H9 (cell line): Measurements from ENCODE around the gene LPIN2. TPM values are rescaled to one million over a fixed set of nuclear protein-coding genes. Genes with fewer than 3 reads are reported as not detected.

Experiments
- DNase-seq: peaks from one replicate; pipeline ENCODE4 v3.0.0-alpha.2; 2017
- H2AFZ ChIP-seq: one replicate; pipeline ENCODE4 v1.6.1; 2013; ENCODE audit warnings: mild to moderate bottlenecking, low read length, control low read depth, moderate library complexity
- H2AK5ac ChIP-seq: 2 replicates; pipeline ENCODE4 v1.6.1; 2013; ENCODE audit warnings: low read length, control low read depth, mixed read lengths; ENCODE audit not compliant: insufficient read length
- H2BK120ac ChIP-seq: one replicate; pipeline ENCODE4 v1.6.1; 2013; ENCODE audit warnings: low read depth, mild to moderate bottlenecking, low read length, control low read depth, inconsistent platforms; ENCODE audit not compliant: poor library complexity, severe bottlenecking
- H2BK12ac ChIP-seq: 2 replicates; pipeline ENCODE4 v1.6.1; 2013; ENCODE audit warnings: low read length, control low read depth, mixed read lengths, low read depth; ENCODE audit not compliant: insufficient read length
- H2BK15ac ChIP-seq: 2 replicates; pipeline ENCODE4 v1.6.1; 2013; ENCODE audit warnings: low read depth, low read length, control low read depth
- H2BK20ac ChIP-seq: one replicate; pipeline ENCODE4 v1.6.1; 2013; ENCODE audit warnings: low read depth, mild to moderate bottlenecking, low read length, control low read depth, inconsistent platforms; ENCODE audit not compliant: poor library complexity, severe bottlenecking
- H2BK5ac ChIP-seq: 2 replicates; pipeline ENCODE4 v1.6.1; 2013; ENCODE audit warnings: low read length, control low read depth, mixed read lengths; ENCODE audit not compliant: insufficient read length
- H3K14ac ChIP-seq: 2 replicates; pipeline ENCODE4 v1.6.1; 2013; ENCODE audit warnings: low read length, control low read depth; ENCODE audit not compliant: insufficient read depth
- H3K18ac ChIP-seq: 2 replicates; pipeline ENCODE4 v1.6.1; 2013; ENCODE audit warnings: low read depth, mild to moderate bottlenecking, mixed read lengths, low read length, control low read depth; ENCODE audit not compliant: insufficient read length
- H3K23ac ChIP-seq: 2 replicates; pipeline ENCODE4 v1.6.1; 2013; ENCODE audit warnings: low read length, control low read depth, mixed read lengths, low read depth; ENCODE audit not compliant: insufficient read length
- H3K23me2 ChIP-seq: 2 replicates; pipeline ENCODE4 v1.6.1; 2013; ENCODE audit warnings: low read depth, mild to moderate bottlenecking, mixed read lengths, low read length, control low read depth; ENCODE audit not compliant: insufficient read length, poor library complexity, severe bottlenecking
- H3K27ac ChIP-seq: 2 replicates; pipeline ENCODE4 v1.5.1; 2013; ENCODE audit warnings: low read length, control low read depth, mixed read lengths, low read depth; ENCODE audit not compliant: insufficient read length
- H3K27me3 ChIP-seq: 2 replicates; pipeline ENCODE4 v1.6.1; 2013; ENCODE audit warnings: low read length, control low read depth, inconsistent platforms; ENCODE audit not compliant: insufficient read depth
- H3K4ac ChIP-seq: 2 replicates; pipeline ENCODE4 v1.6.1; 2013; ENCODE audit warnings: low read depth, mild to moderate bottlenecking, control low read depth, inconsistent platforms, low read length, moderate library complexity
- H3K4me1 ChIP-seq: 2 replicates; pipeline ENCODE4 v1.6.1; 2013; ENCODE audit warnings: low read length, control low read depth, inconsistent platforms; ENCODE audit not compliant: insufficient read depth
- H3K4me2 ChIP-seq: 2 replicates; pipeline ENCODE4 v1.6.1; 2013; ENCODE audit warnings: low read length, control low read depth, mixed read lengths; ENCODE audit not compliant: insufficient read length, insufficient read depth
- H3K56ac ChIP-seq: 2 replicates; pipeline ENCODE4 v1.6.1; 2013; ENCODE audit warnings: low read depth, mild to moderate bottlenecking, mixed read lengths, low read length, control low read depth; ENCODE audit not compliant: insufficient read length
- H3K79me1 ChIP-seq: 2 replicates; pipeline ENCODE4 v1.6.1; 2013; ENCODE audit warnings: low read depth, mild to moderate bottlenecking, moderate library complexity, low read length, control low read depth, inconsistent platforms; ENCODE audit not compliant: insufficient read depth, poor library complexity, severe bottlenecking
- H3K79me2 ChIP-seq: 2 replicates; pipeline ENCODE4 v1.6.1; 2013; ENCODE audit warnings: low read length, control low read depth, inconsistent platforms; ENCODE audit not compliant: insufficient read depth
- H3K9ac ChIP-seq: 2 replicates; pipeline ENCODE4 v1.6.1; 2013; ENCODE audit warnings: low read length, control low read depth, mixed read lengths; ENCODE audit not compliant: insufficient read length; ENCODE audit errors: extremely low read depth
- H3K9me3 ChIP-seq: one replicate; pipeline ENCODE4 v1.6.1; 2013; ENCODE audit warnings: low read depth, low read length, inconsistent platforms; ENCODE audit not compliant: control insufficient read depth
- H3T11ph ChIP-seq: one replicate; pipeline ENCODE4 v1.6.1; 2013; ENCODE audit warnings: mild to moderate bottlenecking, low read length, control low read depth, inconsistent platforms
- H4K20me1 ChIP-seq: one replicate; pipeline ENCODE4 v1.6.1; 2013; ENCODE audit not compliant: control insufficient read depth, insufficient read length, insufficient read depth
- H4K5ac ChIP-seq: 2 replicates; pipeline ENCODE4 v1.6.1; 2013; ENCODE audit warnings: low read depth, mild to moderate bottlenecking, mixed read lengths, low read length, control low read depth; ENCODE audit not compliant: insufficient read length
- H4K8ac ChIP-seq: replicated peaks from 2 replicates; pipeline ENCODE4 v1.6.1; 2013; ENCODE audit warnings: low read length, control low read depth, mixed read lengths, low read depth; ENCODE audit not compliant: insufficient read length
- H4K91ac ChIP-seq: 2 replicates; pipeline ENCODE4 v1.6.1; 2013; ENCODE audit warnings: low read depth, mild to moderate bottlenecking, moderate library complexity, mixed read lengths, low read length, control low read depth; ENCODE audit not compliant: insufficient read length
- H3K27ac Mint-ChIP-seq, 3 experiments: 2 replicates in 2 of 3; 3 replicates in 1 of 3; pipeline ENCODE4 v1.8.0; 2020 to 2021; ENCODE audit warnings: mixed read lengths in 3 of 3, mild to moderate bottlenecking in 1 of 3, moderate library complexity in 1 of 3
- H3K27me3 Mint-ChIP-seq: 2 replicates; pipeline ENCODE4 v1.8.0; 2021; ENCODE audit warnings: low read depth, mild to moderate bottlenecking, moderate library complexity, mixed read lengths
- H3K36me3 Mint-ChIP-seq, 3 experiments: 2 replicates in 2 of 3; 3 replicates in 1 of 3; pipeline ENCODE4 v1.8.0; 2020 to 2021; ENCODE audit warnings: low read depth in 3 of 3, mixed read lengths in 3 of 3; ENCODE audit not compliant: insufficient read depth in 1 of 3
- H3K4me1 Mint-ChIP-seq, 2 experiments: 2 replicates each; pipeline ENCODE4 v1.8.0; 2020; ENCODE audit warnings: mixed read lengths in 2 of 2
- H3K4me3 Mint-ChIP-seq, 2 experiments: 2 replicates in 1 of 2; 3 replicates in 1 of 2; pipeline ENCODE4 v1.8.0; 2020 to 2021; ENCODE audit warnings: mild to moderate bottlenecking in 2 of 2, mixed read lengths in 2 of 2, moderate library complexity in 1 of 2
- H3K9me3 Mint-ChIP-seq, 2 experiments: 2 replicates in 1 of 2; 3 replicates in 1 of 2; pipeline ENCODE4 v1.8.0; 2020; ENCODE audit warnings: mild to moderate bottlenecking in 2 of 2, mixed read lengths in 2 of 2, moderate library complexity in 1 of 2
- CTCF ChIP-seq: fragments of 200-600 bp; sonication (generic); conservative IDR thresholded peaks from 3 replicates; pipeline ENCODE4 v1.8.0; 2021; ENCODE audit warnings: antibody characterized with exemption, mild to moderate bottlenecking
- WGBS: extraction: QIAGEN DNeasy Blood & Tissue Kit; methylation state at CpG from one replicate; pipeline ENCODE4 v1.1.7; 2013; ENCODE audit warnings: missing lambda C conversion rate, low lambda C conversion rate, mixed read lengths; ENCODE audit not compliant: insufficient read length; ENCODE audit errors: extremely low coverage; 5-methylcytosine and 5-hydroxymethylcytosine counted together
- total RNA-seq: library from RNA; stranded (reverse); gene quantifications from 2 replicates; pipeline ENCODE4 v1.2.1, GENCODE V29; 2021

Gene LPIN2
- total RNA-seq, 1 experiment from 2014 or later, result 9.2 TPM

- Histone ChIP-seq H2AK5ac (no peak overlapping the region), H3K23ac (no peak overlapping the region), H3T11ph (no peak overlapping the region), H3K27ac (no peak overlapping the region), H3K79me1 (peaks cover 2% of the 10 kb centered on the region), H2BK15ac (no peak overlapping the region), H4K8ac (no peak overlapping the region), H2BK5ac (no peak overlapping the region), H3K23me2 (peaks cover 4% of the 10 kb centered on the region), H2BK120ac (no peak overlapping the region), H3K4ac (no peak overlapping the region), H3K79me2 (0 out of 2 replicates have a peak, but pooled peaks cover 1% of the 10 kb centered on the region), H3K4me2 (no peak overlapping the region), H4K20me1 (no peaks in the 10 kb centered on the region), H2BK20ac (no peak overlapping the region), H3K18ac (no peak overlapping the region), H3K56ac (no peak overlapping the region), H3K9ac (no peak overlapping the region), H3K9me3 (peaks cover 8% of the 10 kb centered on the region), H4K5ac (no peak overlapping the region), H3K4me1 (no peaks in the 10 kb centered on the region), H3K14ac (no peak overlapping the region), H2BK12ac (no peak overlapping the region), H2AFZ (no peak overlapping the region), H4K91ac (no peak overlapping the region), H3K27me3 (no peaks in the 10 kb centered on the region)
- Mint-ChIP-seq H3K4me3 (no peak overlapping the region; a peak in 1 of 5 replicates), H3K27me3 (no peaks in the 10 kb centered on the region; the same call in 1 of the 2 replicates), H3K36me3 (peaks cover 57 to 77% (median 60%) of the 10 kb centered on the region in 3 experiments), H3K27ac (peak overlapping the region in 1 of 3 experiments; percentile 44; a peak in 1 of 7 replicates), H3K9me3 (peaks cover 15 to 28% of the 10 kb centered on the region in 2 experiments), H3K4me1 (peaks cover 16 to 25% of the 10 kb centered on the region in 2 experiments)
- TF ChIP-seq CTCF, result no peak
- no peak for DNase-seq
- WGBS, result no CpG with 5 or more reads among the region's 3 CpGs
These were observed 5.5 kb downstream of the LPIN2 start for GRCh38 chr18:3007491-3007890.
